GM18511 (cell line): ENCODE data around the gene AGPAT1.
"Not testable (repeated sequence)": the region's sequence is repeated elsewhere in the genome, so short reads cannot be mapped to it uniquely, and the experiment has no call there.

ENCODE experiments used
- ATAC-seq: cut with Tn5 transposase; IDR thresholded peaks from one replicate; pipeline ENCODE4 v1.9.1; 2021; ENCODE audit warnings: mild to moderate bottlenecking, moderate library complexity; ENCODE audit not compliant: unreplicated experiment

AGPAT1 gene

DNA sequence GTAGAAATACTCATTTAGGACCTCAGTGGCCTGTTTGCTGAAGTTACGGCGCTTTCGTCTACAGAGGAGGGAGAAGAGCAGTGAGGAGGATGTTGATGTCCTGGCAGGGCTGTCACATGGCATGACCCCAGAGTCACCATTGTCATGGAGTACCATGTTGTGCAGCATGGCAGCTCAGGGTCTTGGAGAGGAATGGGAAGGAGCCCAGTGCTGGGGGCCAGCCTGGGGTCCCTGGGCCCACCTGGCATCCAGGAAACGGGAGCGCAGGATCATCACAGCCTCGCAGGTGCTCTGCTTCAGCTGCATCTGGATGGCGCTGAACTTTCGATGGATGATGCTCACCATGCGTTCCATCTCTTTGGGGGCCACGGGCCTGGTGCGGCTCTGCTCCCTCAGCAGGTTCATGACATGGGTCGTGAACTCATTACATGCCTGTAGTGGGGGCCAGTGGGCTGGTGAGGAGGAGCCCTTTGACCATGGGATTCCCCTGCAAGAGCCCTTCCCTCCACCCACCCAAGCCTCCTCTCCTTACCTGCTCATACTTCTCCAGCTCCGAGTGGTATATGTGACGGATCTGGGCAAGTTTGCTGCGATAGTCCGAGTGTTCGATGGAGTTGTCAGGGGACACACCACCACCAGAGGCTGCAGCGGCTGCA is 12.0 kb upstream of the AGPAT1 start:
- ATAC-seq: not testable (repeated sequence)

DNA sequence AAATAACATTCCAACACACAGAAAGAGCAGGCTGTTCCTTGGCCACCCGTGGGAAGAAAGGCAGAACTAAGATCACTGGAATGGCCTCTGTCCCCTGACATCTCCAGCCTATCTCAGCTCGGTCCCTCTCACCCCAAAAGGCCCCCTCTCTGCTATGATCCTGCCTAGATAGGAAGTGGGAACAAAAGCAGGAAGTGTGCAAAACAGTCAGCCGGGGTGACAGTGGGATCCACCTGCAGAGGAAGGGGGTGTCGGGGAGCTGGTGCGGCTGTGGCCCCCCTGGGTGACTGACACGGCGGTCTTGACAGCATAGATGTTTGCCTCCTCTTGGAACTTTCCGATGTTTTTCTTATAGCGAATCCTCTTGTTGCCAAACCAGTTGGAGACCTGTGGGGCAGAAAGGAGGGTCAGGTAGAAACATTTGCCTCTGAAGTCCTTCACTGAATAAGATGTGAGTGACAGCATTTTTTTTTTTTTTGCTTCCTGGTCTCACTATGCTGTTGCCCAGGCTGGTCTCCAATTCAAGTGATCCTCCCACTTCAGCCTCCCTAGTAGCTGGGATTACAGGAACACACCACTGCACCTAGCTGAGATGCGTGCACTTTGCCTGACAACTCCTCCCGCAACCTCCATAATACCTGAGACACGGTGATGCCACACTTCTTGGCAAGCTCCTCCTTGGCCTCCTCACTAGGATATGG is 11.3 kb upstream of the AGPAT1 start:
- ATAC-seq: no peak

DNA sequence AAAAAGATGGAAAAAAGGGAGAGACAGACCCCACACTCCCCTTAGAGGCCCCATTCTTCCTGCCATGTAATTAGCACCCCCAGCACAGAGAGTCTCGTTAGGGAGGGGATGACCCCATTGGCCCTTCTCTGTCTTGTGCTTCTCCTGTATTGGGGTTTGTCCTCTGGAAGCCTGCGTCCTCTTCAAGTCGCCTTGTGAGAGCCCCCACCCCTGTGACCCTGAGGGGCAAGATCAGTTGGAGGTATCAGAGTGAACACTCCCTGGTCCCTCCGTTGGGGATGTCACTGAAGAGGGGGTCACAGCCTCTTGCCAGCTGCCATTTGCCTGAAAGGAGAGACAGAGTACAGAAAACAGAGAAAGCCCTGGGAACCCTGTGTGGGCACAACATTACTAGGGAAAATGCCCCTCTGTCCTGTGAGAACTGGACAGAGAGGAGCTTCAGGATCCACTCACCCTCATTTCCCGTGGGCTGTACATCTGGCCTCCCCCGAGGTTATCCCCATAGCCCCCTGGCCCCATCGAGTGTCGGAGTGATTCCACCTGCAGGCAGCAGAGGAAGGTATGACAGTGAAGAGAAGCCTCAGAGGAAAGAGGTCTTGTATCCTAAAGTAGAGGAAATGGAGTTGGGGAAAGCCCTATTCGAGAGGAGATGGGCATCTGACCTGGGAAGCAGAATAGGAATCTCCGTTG is 10.4 kb upstream of the AGPAT1 start:
- ATAC-seq: not testable (repeated sequence)

DNA sequence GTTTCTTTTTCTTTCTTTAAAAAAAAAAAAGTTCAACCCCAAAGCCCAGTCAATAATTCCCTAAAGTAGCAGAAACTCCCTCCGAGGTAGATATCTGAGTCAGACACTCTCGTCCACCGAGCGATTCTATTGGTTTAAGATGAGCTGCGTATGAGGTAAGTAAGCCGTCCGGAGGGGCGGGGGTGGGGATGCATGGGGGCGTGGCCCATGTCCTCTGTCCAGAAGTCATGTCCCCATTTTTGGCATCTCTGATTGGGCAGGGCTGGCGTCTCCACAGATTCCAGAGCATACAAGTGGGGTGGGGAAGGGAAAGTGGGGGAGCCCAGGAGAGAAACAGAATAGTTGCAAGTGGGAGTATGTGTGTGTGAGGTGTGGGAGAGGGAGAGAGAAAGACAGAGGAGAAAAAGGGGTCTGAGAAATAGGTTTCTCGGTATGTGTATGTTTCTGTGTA is 9.8 kb upstream of the AGPAT1 start:
- ATAC-seq: not testable (repeated sequence)

DNA sequence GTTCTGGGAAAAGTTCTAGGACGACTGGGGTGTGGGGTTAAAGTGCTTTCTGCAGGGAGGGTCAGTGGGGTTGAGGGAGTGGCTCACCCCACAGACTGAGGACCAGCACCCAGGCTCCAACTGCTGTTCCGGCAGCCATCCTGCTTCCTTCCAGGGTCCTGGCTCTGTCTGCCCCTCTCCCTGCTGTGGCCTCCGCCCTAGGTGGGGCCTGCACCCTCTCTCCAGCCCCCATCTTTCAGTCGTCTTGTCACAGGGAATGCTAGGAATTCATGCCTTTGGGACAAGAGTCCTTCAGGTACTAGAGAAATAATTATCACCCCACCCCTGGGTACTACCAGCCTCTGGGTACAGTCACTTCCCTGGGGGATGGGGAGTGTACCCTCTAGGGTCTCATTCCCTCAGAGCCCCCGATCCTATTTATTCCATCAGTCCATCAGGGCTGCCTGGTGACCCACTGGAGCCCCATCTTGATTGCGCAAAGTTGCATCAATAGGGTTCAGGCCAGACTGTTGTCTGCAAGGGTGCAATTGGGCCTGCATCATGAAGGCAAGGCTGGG is 8.3 kb upstream of the AGPAT1 start, which contains the start of gene AGER:
TSS of gene AGER (minus strand) at position 170 of the 557 bp plus-strand sequence. CDS start at position 139, 31 bp downstream.
- ATAC-seq: no peak

DNA sequence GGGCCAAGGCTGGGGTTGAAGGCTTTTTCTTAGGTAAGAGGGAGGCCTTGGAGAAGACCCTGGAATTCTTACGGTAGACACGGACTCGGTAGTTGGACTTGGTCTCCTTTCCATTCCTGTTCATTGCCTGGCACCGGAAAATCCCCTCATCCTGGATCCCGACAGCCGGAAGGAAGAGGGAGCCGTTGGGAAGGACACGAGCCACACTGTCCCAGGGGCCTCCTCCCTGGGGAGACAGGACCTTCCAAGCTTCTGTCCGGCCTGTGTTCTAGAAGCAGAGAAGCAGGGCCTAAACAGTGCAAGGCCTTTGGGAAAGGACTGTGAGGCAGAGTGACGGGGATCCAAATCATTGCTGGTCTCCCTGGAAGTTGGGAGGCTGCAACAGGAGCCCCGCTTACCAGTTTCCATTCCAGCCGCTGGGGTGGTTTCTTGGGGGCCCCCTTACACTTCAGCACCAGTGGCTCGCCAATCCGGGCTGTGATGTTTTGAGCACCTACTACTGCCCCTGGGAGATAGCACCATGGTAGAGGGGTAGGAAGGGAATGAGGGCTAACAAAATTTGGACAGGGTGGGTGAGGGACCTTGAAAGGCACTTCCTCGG is 7.7 kb upstream of the AGPAT1 start:
- ATAC-seq: no peak

DNA sequence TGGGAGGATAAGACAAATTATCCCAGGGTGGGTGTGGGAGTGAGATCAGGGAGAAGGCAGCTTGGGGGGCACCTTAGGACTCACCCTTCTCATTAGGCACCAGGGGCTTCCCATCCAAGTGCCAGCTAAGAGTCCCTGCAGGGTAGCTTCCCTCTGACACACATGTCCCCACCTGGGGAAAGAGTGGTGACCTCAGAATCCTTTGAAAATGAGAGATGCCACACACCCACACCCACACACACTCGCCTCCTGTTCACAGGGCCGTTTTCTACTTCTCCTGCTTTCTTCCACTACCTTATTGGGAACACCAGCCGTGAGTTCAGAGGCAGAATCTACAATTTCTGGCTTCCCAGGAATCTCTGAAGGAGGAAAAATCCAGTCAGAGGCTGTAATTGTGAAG is 7.1 kb upstream of the AGPAT1 start:
- ATAC-seq: no peak

DNA sequence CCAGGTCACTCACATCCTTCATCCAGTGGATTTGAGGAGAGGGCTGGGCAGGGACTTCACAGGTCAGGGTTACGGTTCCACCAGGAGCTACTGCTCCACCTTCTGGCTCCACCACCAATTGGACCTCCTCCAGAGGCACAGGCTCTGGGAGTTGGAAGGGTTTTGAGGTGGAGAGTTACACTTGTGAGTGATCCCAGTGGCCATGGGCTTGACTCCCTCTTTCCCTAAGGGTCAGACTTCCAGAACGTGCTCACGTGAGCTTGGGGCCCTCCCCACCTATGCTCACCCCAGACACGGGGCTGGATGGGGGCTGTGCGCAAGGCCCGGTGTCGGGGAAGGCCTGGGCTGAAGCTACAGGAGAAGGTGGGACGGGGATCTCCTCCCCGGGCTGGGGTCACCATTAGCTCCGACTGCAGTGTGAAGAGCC is 6.7 kb upstream of the AGPAT1 start:
- no peak for ATAC-seq

DNA sequence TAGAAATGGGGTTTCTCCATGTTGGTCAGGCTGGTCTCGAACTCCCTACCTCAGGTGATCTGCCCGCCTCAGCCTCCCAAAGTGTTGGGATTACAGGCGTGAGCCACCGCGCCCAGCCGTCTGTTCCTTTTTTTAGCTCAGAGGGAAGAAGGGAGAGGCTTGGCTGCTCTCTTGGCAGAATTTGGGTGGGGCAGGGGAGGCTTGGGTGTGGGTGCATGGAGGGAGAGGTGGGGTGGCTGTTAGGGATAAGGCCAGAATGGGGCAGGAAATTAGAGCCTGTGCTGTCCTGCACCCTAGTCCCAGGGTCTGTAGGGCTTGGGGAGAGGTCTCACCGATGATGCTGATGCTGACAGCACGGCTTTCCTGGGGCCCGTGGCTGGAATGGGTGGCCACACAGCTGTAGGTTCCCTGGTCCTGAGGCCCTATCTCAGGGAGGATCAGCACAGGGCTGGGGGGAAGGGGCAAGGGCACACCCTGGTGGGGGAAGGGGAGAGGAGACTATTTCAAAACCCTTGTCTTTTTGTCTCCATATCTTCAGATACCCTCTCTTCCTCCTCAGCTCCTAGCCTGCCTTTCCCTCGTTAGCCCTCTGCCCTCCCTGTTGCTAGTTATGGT is 6.1 kb upstream of the AGPAT1 start:
- no peak for ATAC-seq

DNA sequence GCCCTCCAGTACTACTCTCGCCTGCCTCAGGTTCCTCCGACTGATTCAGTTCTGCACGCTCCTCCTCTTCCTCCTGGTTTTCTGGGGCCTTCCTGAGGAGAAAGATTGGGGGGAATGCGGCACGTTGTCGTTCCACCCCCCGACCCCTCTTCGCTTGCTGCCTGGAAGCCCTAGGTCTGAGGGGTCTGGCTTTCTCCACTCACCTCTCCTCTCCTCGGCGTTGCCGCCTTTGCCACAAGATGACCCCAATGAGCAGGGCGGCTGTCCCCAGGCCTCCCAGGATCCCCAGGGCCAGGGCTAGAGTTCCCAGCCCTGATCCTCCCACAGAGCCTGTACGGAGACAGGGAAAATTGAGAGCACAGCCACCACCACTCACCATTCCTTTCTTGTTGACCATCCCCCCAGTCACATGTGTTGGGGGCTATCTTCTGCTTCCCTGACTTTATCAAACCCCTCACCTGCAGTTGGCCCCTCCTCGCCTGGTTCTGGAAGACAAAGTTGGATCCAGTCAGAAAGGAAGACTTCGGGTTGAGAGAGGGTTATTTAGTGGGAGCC is 5.3 kb upstream of the AGPAT1 start:
- no peak for ATAC-seq

DNA sequence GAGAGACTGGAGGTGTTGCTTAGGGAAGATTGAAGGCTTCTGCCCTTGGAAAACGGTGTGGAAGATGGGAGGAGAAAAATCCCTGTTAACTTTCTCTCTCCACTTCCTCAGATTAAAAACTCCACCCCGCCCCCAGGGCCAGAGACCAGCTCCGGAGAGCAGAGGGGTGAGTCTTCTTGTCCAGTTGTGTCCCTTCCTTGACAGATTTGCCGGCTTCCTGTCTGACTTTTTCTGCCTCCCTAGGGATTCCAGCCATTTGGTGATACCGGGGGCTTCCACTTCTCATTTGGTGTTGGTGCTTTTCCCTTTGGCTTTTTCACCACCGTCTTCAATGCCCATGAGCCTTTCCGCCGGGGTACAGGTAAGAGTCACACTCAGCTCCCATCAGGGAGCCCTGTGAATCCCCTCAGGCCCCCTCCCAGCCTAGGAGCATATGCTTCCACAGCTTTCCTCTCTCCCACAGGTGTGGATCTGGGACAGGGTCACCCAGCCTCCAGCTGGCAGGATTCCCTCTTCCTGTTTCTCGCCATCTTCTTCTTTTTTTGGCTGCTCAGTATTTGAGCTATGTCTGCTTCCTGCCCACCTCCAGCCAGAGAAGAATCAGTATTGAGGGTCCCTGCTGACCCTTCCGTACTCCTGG is 4.0 kb upstream of the AGPAT1 start:
- ATAC-seq: no peak

DNA sequence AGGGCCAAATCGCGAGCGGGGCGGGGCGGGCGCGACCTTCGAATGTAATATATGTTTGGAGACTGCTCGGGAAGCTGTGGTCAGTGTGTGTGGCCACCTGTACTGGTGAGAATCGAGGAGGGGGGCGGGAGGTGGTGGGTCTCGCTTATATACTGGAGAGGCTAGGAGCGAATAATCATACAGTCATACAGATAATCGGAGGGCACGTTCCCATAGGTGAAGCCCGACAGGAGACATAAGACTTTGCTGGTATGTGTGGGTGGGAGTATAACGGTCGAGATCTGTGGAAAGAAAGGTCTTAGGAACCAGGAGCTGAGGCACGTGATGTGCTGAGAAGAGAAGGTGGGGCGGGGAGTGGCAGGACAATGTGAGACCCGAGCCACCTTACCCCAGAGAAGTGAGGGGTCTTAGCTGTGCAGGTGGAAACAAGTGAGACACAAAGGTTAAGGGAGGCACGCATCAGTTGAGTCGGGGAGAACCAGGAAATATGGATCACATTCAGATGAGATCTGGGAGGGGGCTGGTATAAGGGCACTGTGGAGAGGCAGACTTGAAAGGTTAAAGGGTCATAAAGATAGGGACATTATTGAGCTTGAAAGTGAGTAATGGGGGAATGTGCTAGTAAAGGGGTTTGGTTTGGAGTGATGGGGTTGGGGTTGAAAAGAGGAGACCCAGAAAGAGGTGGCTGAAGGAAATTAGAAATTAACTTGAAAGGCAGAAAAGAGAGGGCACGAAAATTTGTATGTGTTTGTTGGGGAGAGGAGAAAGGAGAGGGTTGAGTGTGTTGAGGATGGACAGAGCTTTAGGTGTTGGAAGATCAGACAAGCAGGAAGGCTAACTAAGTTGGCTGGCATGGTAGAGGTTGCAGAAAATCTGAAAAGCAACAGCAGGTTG is 2.9 kb upstream of the AGPAT1 start:
- no peak for ATAC-seq

DNA sequence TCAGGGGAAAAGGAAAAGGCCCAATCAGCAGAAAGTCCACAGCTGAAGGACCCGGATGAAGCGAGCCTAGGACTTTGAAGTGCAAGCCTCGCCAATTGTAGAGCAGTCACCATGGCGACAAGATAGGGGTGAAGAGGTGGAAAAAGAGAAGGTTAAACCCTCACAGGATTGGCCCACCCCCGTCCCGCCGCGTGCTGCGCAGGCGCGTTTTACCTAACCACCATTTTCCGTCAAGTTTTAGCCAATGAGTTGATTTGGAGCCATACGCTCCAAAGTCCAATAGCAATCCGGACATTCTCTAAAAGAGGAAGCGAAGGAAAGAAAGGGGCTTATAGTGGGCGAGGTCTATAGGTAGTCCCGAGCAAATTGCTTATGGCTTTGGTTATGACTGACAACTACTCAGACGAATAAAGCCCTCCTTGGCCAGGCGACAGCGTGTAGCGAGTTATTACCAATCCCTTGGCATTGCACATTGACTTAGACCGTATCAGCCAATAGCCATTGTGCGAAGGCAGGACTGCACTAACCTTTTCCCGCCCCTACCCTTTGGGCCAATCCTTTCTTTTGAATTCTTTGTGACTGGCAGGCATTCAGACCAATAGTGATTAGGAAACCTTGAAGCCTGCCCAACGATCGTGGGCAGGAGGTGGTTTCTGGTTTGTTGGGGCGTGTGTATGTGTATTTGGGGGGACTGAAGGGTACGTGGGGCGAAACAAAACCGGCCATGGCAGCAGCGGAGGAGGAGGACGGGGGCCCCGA is 2.1 kb upstream of the AGPAT1 start, which contains the start of gene RNF5:
TSS of gene RNF5 (plus strand) at position 618 of the 759 bp plus-strand sequence. CDS start at position 725, 107 bp downstream.
- ATAC-seq: peak; percentile 83

DNA sequence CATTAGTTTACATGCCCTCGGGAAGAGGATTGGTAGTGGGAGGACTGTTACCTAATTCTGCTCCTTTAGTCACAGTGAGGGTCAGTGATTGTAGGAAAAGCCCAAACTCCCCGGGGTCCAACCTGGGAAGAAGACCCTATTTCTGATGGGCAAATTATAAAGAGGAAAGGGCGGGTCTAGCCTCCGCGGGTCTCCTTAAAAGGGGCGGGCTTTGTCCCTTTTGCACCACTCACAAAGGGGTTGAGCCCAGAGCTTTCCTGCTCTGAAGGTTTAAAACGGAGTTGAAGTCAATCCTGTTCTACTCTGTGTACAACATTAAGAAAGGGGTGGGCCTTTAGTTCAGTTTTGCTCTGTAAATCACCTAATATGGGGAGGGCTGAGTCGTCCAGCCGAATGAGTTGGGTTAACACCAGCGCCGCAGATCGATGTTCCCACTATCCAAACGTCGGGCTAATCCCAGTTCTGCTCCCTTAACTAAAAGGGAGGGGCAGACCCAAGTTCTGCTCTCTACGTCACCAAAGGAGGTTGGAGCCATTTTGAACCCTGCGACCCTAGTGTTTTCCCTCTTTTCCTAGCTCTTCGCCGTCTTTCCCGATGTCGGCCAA is 1.4 kb upstream of the AGPAT1 start:
- ATAC-seq: no peak

DNA sequence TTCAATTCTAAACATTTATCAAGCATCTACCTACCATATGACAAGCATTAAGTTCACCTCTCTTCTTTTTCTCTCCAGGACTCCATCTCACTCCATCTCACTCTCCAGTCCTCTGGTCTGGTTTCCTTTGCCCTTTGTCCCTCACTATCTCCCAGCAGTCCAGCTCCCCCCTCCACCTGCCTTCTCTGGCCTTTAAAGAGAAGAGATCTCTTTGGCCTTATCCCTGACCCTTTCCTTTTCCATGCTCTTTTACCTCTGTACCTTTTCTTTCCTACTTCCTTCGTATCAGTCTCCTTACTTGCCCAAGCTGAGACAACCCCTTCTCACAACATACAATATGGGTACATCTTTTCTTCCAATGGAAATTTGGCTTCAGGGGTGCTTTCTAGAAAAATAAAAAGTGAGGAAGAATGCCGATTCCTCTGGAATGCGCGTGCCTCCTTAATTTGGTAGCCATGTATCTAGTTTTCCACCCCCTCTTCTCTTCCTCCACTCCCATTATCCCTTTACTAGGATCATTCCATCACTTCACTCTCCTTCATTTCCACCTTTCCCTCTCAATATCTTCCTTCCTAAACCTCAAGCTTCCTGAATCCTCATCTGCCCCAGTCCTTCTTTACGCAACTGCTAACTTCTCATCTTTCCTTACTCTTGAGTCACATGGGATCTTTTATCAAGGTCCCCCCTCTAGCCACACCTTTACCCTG is 745 bp upstream of the AGPAT1 start:
- ATAC-seq: no peak

DNA sequence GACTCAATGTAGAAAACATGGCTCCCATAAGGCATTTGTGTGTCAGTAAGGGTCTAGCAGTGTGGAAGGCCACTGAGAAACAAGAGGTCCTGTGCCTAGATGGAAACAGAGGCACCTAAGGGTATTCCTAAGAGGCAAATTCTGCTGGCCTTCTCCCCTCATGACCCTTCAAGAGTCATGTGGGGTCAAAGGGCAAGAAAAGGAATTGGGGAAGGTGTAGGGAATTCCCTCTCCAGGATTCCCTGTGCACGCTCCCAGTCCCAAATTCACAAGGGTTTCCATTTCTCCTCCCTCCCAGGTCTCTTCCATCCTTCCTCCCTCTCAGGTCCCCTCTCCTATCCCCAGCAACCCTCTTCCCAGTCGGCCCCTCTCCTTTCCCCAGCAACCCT is 568 bp downstream of the AGPAT1 start:
- no peak for ATAC-seq

DNA sequence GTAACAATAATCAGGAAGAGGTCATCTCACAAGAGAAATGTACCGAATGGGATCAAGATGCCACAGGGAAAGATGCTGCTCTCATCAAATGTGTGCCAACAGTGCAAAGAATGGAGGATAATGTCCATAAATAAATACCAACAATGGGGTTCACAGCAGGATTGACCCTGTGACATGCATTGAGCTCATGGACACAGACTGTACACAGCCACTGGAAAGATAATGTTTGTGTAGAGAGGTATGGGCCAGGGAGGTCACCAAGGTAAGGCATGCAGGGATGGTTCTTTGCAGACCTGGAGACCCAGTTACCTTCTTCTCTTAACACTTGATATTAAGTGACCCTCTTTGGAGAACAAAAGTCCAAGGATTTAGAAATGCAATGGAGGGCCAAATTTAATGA is 1.5 kb downstream of the AGPAT1 start:
- ATAC-seq: no peak
